D721Med (cell line): ENCODE results near the gene PMP22.

Source experiments
- DNase-seq: peaks from one replicate; pipeline ENCODE4 v3.0.0; 2011; ENCODE audit warnings: low spot score; ENCODE audit not compliant: insufficient read length
- FAIRE-seq: peaks from 2 replicates; lab custom pipeline; 2011; peaks lifted over from hg19 to GRCh38; lab: Jason Lieb, UNC
- TF ChIP-seq, protein P1 (sequence below): IDR thresholded peaks from 2 replicates; pipeline ENCODE4 v1.5.1; 2012; ENCODE audit warnings: mild to moderate bottlenecking, control low read depth; ENCODE audit not compliant: insufficient read depth; ENCODE audit errors: missing control alignments

The PMP22 gene

DNA sequence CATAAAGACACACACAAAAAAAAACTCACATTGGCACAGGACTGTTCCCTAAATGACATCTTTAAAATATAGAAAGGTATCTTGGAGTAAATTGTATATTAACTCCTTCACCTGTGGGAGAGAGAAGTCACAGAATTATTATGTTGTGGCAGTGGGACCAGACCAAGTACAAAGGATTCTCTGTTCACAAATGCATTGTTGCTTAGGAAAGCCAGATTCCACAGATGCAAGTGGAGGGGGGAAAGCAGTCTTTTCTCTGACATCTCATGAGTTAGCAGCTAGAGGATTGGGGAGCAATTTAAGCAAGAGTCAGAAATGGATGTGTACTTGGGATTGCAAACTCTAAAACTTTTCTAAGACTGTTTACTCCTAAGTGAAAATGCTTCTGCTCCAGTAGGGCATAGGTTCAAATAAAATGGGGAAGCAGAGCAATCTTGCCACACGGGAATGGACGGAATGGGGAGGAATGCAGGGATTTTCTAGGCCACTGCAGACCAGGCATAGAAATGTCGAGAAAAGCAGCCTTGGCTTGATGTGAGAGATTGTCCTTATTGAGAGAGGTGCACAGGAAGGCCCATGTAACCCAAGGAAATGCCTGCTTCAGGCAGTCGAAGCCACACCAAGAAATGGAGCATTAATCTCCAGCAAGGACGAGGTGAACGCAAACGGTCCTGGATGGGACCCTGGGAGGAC, 4.1 kb upstream of the PMP22 start:
- TF ChIP-seq, protein P1, sequence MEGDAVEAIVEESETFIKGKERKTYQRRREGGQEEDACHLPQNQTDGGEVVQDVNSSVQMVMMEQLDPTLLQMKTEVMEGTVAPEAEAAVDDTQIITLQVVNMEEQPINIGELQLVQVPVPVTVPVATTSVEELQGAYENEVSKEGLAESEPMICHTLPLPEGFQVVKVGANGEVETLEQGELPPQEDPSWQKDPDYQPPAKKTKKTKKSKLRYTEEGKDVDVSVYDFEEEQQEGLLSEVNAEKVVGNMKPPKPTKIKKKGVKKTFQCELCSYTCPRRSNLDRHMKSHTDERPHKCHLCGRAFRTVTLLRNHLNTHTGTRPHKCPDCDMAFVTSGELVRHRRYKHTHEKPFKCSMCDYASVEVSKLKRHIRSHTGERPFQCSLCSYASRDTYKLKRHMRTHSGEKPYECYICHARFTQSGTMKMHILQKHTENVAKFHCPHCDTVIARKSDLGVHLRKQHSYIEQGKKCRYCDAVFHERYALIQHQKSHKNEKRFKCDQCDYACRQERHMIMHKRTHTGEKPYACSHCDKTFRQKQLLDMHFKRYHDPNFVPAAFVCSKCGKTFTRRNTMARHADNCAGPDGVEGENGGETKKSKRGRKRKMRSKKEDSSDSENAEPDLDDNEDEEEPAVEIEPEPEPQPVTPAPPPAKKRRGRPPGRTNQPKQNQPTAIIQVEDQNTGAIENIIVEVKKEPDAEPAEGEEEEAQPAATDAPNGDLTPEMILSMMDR = no peak
- FAIRE-seq = no peak
- DNase-seq = no peak

DNA sequence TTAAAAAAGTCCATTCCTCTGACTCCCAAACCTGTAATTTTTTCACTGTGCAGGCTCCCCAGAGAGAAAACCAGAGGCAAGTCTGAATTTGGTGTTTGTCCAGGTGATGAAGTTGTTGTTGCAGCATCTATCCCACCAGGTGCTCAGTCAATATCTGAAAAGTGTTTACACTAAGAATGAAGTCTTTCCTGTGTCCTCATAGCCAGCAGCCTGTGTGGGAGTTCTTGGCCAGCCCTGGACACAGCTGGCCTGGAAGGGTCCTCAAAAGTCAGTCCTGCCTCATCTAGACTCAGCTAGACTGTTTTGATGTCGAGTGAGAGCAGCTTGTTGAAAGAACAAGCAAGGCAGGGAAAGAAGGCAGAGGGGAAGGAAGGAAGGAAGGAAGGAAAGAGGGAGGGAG, 3.3 kb upstream of the PMP22 start:
- DNase-seq (no peak), FAIRE-seq (no peak)
- TF ChIP-seq, protein P1 = no peak

DNA sequence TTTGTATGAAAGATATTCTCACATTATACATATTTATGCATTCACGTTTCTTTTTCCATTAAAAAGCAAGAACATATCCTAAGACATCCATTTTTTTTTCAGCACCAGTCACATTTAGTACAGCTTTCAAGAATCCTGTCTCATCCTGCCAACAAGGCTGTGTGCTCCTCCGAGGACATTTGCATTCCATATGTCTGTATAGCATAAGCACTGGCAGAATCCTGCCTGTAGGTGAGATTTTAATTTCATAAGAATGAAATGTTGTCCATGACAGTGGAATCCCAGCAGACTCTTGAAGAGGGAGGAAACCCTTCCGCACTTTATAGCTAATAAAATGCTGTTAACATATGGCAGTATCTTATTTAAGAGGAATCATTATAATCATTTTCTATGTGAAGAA, 2.9 kb upstream of the PMP22 start:
- TF ChIP-seq, protein P1 = no peak
- FAIRE-seq = no peak

DNA sequence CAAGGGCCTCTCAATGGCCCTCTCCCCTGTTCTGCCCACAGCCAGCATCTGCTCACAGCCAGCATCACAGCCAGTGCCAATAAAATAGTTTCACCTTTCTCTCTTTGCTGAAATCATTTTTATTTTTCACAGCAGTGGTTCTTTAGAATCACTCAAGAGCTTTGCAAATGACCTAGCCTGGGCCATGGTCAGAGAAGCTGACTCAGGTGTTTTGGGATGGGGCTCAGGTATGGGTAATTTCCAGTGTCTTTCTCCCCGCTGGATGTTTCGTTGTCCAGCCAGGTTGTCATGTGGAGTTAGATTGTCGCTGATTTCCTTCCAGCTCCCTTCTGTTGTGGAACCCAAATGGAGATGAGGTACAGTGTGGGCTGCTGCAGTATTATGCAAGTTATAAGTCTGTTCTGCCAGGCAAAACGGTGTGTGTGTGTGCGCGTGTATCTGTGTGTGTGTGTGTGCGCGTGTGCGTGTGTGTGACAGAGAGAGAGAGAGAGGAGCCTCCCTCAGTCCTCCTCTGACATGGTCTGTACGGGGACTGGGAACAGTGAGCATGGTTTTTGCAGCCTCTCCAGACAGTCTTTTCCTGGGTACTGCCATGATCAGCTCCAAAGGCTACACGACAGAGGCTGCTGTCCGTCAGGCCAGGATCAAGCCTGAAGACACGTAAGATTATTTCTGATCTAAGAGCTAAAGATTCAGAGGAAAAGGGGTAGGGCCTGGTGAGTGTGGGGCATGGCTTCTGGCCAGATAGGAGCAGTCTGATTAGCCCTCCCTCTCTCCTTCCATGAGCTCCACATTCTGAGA, 1.4 kb upstream of the PMP22 start:
- DNase-seq (no peak), FAIRE-seq (no peak)
- TF ChIP-seq, protein P1 = no peak

More for the DNA sequence above, 2.9 kb upstream of the PMP22 start:
- DNase-seq = no peak

DNA sequence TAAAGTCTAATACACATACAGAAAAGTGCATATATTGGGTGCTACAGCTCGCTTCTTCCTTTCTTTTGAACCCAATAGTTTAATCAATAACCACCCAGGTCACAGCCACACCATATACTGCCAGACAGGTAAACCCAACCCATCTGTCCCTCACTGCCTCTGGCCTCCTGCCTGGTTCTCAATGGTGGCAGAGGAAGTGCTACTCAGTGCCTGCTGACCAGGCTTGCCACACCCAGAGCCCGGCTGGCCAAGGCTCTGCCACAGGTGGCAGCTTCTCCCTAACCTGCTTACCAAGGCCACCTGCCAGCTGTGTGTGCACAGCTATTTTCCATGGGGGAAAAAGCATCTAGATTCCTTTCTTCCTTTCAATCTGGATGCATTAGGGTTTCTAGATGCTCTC, 584 bp downstream of the PMP22 start:
- FAIRE-seq = no peak
- TF ChIP-seq, protein P1 = no peak
- no peak for DNase-seq

DNA sequence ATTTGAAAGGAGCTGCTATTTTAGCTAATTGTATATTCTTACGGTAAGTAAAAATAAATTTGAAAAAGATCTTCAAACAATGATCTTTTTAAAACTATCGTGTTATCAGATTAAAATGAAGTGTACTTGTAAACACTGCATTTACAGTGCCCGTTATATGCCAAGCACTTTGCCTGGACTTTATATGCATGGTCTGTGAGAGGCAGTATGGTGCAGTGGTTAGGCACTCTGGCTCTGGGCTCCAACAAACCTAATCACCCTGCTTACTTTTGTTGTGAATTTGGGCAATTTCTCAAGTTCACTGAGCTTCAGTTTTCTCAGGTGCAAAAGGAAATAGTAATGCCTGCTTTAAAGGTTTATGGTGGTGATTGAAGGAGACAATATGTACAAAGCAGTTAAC, 1.4 kb downstream of the PMP22 start:
- FAIRE-seq (no peak), DNase-seq (no peak)
- TF ChIP-seq, protein P1 = no peak

DNA sequence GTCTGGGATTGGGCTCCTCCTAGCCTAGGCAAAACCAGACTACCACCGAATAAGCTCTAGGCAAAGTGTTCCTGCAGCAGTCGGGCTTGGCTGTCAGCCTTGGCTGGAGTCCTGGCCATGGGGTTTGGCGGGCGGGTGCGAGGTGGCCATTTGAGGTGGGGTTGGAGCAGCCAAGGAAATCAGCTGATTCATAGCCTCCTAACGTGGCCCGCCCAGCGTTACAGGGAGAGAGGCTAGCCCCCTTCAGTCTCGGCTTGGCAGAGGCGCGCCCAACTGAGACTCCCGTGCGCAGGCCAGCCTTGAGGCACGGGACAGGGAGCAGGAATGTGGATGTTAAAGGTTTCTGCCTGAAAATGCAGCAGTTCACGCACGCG, 1.9 kb downstream of the PMP22 start:
- TF ChIP-seq, protein P1 = no peak
- no peak for FAIRE-seq
- no peak for DNase-seq
